ENCODE measurements around the gene SHB.

SHB gene

DNA sequence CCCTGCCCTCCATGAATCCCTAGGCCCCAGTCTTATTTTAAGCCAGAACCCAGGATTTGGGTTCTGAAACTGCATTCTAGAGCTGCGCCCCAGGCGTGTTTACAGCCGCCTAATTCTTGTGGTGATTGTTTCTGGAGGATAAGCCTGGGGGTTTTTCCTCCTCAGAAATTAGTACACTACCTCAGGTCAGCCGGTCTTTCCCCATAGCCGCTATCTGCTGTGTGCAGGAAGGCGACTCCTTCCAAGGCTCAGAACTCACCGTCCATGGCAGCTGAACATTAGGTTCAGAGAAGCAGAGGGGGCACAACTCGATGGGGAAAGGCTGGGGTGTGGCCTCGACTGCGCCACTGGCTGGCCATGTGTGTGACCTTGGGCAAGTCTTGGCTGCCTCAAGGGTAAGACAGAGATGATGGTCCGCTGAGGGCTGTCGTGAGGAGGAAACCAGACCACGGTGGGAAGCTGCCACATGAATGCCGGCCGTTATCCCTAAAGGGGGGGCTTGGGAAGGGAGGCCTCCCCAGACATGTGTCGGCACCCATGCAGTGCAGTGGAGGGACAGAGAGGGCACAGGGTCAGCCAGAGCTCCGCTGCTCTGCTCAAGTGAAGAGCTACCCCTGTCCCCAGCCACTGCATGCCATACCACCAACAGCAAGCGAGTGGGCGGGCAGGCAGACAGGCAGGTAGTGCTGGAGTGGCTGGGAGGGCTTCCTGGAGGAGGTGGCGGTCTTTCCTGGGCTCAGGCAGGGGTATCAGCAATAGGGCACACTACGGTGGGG lies 28.9 kb downstream of the SHB start:
- DNase-seq, result no peak

DNA sequence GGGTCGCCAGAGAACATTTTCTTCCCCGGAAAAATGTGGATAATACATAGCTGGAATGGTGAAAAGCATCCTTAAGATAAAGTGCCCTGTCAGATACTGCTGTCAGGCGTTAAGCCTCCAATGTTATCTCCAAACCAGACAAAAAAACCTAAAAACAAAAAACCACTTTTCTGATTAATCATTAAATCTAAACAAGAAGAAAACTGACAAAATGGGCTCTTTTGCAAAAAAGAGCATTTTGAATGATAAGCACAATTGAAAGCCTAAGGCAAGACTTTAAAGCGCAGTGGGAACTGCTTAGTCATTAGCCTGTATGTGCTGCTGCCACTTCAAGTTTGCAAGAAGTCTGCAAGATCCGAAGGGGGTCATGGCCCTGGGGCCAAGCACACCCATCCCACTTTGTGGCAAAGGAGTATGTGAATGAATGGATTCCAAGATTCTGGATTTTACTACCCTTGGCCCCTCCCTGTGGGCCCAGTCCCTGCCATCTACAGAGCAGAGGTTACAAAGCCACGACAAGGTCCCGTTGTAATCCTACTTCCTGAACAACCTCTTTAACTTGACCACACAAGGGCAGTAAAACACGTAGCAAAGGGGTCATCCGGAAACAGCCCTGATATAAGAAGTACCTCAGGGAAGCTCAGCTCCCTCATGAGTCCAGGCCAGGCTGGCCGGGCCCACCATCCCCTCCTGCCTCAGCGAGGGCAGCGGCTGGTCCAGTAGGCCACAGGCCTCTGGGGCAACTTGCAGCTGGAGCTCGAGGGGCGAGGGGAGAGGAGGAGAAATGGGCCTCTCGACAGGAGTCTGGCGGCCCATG lies 29.7 kb downstream of the SHB start:
- no peak for DNase-seq

DNA sequence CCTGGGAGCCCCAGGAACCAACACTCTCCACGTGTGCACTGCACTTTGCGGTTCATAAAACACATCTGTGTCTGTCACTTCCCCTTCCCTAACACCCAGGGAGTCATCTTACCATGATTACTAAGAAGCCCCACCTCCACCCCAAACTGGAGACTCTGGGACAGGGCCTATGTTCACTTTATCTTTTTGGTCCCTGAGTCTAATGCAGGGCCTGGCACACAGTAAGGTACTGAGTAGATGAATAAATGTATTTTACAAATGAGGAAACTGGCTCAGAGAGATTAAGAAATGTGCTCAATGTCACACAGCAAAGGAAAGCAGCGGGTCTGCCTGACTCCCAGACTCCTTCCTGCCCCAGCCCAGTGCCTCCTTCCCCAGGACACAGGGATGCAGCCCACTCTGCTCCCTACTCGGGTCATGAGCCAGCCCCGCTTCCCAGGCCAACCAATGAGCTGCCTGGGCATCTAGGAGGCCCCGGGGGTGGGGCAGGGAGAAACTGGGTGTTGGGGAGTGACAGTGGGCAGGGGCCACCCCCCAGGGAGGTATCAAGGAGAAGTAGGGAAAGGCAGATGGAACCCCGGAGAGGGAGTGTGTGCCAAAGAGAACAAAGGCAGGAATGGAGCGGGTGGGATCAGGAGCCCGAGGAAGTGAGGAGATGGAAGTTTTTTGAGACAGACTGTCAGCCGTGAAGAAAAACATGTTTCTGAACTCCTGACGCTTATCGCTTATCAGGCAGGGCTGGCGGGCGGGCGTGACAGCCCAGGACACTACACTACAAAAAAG lies 30.5 kb downstream of the SHB start:
- no peak for DNase-seq

DNA sequence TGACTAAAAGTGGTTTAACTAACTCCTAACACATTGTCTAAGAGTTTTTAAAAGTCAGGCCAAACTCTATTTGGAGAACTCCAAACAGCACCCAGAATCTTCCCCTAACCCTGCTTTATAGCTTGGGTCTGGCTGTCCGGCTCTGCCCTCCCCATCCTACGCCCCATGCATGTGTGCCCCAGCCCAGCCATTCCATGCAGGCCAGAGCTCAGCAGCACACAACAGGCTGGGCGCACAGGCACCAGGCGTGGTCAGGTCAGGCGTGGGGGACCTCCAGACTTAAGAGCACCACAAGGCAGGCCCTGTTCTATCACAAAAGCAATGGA lies 31.1 kb downstream of the SHB start:
- DNase-seq, result no peak

DNA sequence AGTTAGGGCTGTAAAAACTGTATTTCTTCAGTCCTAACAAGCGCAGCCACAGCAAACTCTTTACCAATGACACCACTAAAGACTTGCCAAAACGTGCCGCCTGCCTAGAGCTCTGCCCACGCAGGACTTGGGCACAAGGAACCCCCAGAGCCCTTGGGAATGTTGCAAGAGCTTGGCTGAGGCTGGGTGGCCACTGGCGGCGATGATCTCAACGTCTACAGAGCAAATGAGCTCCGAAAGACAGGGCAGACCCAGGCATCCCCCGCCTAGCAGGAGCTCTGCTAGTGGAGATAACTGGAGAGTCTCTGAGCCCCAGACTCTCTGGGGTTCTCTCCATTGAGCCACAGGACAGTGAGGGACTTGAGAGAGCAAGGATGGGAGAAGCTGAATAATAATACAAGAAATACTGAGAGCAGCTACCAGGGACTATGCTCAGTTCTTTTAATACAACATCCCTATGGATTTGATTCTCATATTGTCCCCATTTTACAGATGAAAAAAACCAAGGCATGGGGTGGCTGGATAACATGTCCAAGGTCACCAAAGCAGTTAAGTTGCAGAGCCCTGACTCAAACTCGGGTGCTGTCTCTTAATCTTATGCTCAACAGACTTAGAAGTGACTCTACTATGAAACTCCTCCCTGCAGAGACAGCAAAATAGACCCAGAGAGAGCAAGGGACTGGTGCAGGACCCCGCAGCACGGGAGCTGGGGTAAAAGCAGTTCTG lies 32.5 kb downstream of the SHB start:
- no peak for DNase-seq

DNA sequence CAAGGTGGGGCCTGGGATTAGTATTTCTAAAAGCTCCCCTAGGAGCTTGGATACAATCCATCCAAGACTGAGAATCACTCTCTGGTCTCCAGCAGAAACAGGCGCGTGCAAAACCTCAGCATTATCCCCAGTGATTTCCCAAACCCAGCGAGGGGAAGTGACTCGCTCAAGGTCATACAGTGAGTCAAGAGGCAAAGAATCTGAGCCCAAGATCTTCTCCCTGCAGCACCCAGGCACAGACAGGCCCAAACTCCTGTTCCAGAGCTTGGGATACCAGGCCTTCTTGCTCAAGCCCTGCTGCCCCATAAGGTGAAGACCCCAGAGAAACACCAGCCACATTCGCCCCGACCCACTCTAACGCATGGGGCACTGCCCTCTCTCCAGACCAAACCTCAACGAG lies 33.2 kb downstream of the SHB start:
- no peak for DNase-seq

DNA sequence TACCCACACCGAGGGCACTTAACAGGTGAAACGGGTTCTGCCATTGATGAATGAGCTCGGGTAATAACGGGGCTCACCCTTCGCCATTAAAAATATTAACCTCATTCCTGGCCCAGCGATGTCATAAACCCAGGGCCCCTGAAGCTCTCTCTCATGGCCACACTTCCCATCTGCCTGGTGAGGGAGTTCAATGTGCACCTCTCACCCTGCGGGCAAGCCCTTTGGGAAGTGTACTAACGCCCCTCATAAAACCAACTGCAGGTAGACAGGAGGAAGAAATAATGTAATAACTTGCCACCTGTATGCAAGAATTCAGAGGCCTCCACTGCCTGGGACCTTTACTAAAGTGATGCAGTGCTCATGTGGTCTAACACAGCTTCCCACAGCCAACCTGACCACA lies 35.1 kb downstream of the SHB start:
- no peak for DNase-seq

DNA sequence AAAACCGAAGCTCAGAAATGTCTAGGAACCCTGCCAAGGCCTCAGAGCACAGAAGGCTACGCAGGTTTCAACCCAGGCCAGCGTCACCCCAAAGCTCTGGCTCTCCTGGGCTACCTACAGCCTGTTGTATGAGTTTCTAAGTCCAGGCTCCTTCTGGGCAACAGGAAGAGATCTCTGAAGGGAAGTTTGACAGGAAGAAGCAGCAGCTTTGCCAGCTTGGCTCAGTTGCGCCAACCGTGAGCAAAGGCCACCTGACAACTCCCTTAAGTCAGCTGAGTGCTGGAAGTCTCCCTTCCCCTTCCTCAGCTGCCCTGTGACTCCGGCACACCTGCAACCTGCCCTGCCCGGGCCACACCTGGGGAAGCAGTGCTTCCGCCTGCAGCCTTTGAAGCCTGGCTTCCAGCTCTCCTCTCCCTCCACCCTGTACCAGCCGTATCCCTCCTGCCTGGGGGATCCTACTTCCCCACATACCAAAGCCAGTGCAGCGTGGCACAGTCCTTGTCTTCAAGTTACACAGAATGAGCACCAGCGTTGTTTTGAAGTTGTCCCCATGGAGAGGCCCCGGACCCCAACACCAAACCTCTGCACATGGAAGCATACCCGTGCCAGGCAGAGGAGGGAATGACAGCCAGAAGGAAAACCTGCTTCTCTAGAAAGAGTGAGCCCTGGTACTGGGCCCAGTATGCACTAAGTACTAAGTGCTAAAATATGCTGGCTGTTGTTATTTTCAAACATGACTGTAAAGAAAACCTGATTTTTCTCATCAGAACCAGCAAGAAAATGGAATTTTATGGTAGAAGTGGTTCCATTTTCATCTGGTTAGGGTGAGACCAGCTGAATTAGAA lies 36.5 kb downstream of the SHB start:
- DNase-seq, result no peak

DNA sequence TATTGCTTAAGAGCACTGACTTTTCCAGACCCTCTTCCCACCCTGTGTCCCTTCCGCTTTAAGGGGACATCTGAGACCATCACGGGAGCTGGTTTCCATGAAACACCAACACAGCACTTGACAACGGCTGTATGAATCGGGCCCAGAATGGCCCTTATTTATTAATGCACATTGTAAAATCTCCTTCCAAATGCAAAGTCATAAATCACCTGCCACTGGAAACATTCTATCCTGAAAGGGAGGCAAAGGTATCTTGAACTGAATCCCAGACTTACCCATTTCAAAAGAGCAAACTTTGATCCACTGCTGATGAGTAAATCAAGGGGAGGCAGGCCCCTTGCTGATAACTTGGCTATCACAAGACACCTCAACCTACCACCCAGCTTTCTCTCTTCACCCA lies 37.4 kb downstream of the SHB start:
- no peak for DNase-seq

DNA sequence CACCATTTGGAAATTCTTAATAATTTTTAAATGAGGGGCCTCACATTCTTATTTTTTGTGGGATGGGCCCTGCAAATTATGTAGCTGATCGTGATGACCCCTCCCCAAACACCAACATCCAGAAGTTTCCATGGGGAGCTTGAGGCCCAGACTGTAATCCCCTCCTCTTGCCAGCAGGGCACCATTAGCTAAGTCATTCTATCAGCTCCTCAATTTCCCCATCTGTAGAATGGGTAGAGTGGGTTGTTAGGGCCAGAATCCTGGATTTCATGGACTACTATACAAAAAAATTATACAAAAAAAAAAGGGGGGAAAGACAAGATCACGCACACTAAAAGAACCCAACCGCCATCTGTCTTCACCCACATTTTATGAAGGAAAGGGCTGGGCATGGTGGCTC lies 38.4 kb downstream of the SHB start:
- DNase-seq, result no peak

DNA sequence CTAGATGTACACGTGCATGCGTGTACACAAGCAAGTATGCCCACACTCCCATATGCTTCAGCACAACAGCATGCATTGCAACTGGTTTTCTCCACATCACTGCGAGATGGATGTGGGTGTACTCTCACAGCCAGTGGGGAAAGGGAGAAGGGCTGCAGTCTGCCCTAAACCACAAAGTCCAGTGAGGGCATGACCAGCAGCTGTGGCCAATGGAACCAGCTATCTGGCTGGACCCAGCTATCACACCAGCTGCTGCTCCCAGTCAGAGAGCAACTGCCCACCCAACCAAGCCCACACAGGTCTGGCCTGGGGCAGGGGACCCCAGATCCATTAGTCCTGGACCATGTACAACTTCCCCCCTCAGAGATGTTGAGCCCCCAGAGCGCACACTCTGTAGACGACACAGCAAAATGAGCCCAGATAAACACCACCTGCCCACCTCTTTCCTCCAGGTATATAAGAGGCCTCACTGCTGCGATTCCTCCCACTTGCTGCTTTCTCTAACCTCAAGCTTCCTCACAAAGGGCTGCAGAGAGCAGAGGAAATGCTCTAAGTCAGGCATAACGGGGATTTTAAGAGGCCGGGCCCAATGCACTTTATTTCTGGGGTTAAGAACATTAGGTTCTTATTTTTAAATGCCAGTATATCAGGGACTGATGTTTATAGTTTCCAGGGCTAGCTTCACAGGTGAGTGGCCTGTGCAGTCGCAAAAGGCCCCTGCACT lies 39.0 kb downstream of the SHB start:
- no peak for DNase-seq

DNA sequence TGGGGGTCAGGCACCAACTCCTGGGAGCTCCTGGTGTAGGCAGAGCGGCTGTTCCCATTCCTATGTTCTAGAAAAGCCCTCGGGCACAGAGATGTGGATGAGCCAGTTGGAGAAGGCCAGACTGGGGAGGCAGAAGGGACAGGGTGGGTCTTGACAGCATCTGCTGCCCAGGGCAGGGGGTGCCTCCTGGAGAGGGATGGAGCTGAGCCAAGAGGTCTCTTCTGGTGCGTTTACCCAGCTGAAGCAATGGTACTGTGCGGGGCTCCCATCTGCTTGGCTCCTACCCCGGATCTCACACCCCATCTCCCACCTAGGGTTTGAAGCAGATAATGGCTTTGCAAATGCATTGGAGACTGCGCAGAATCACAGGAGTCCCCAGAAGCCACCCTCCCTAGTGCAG lies 41.3 kb downstream of the SHB start:
- DNase-seq, result no peak

DNA sequence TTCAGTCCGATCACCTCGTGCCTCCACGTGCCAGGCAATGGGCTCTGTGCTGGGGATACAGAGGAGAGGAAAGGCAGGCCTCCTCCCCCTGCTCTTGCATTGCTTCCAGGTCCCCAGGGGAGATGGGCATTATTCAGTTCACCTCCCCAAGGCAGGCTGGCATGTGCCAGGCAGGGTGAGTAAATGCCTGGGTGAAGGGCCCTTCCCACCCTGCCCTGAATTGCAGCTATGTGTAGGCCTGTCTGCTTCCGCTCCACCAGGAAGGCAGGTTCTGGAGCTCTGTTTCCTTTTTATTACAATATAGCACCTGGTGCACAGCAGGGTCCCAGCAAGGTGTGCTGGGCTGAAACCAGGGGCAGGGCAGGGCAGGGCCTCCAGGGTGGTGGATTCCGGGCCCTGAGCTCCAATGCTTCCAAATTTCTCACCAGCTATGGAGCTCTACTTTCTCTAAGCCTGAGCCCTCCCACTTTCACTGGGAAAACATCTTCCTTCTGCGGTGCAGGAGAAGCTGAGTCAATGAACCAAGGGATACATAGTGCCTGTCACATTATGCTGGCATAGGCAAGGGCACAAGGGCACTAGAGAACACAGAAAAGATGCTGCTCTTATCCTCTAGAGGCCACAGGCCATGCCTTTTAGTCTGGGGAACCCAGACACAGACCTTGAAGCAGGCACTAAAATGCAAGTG lies 42.0 kb downstream of the SHB start:
- DNase-seq, result no peak

DNA sequence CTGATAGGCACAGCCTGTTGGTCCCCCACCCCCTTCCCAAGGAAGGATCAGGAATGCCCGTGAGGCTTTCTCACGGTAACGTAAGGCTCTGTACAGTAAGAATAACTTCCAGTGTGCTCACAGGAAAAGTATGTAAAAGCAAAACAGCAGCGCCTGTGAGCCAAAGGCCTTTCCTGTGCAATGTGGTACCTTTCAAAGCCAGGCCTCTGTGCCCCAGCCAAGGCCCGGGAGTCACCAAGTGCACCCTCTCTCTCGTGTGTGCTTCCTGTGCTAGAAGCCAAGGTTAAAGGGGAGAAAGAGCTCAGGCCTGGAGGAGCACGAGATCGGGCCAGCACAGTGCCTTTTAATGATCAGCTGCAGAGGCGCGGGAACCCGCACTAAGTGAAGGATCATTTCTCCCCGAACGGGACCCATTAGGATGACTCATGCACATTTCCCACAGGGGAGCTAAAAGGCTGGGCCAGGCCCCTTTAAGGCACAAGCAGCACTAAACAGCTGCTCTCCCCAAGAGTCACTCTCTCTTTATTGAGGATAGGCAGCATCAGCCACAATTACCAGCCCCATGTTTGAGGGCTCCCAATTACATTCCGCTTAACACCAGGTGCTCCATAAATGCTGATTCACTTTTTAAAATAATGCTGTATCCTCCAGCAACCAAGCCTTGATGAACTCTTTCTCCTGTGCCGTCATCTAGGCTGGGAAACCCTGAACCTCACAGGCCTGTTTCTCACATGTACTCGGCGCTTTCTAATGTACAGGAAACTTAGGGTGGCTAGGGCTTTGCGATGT lies 42.8 kb downstream of the SHB start:
- no peak for DNase-seq

DNA sequence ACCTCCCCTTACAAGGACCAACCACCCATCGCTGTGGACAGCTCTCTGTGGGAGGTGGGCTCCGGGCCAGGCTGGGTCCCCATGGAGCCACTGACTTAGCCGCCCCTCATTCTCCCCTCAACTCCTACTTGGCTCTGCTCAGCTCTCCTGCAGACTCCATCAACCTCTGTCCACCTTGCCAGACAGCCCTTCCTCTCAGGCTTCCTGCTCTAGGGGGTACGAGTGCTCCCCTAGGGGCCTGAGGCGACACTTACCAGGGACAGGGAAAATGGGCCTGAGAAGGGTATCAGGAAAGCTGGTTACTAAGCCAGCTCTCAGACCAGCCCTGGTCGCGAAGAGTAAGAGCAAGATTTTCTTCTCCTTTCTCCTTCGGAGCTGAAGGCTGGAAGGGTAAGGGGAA lies 43.9 kb downstream of the SHB start:
- no peak for DNase-seq

DNA sequence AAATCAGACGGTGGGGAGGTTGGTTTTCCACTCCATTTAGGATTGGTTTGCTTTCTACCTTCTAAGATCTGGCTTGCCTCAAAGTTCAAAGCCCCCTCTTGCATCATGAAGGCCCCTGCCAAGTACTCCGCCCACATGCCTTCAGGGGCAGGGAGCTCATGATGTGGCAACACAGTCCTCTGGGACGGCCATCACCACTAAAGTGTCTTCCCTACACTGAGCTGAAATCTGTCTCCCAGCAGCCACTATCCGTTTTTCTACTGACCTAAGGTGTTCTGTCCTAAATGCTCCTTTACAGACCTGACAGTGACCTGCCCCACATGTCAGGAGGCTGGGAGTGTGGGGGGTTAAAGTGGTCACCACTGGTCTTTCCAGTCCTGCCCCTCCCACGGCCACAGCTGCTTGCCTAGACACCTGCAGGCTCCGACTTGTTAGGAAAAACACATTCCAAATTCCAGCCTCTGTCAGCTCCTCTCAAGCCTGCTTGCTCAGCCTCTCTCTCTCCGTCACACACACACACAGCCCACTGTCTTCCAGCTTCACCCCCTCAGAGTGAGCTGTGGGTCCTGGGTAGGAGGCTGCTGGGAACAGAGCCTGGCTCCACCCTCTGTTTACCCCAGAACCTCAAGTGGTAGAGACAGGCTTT lies 44.9 kb downstream of the SHB start:
- no peak for DNase-seq

DNA sequence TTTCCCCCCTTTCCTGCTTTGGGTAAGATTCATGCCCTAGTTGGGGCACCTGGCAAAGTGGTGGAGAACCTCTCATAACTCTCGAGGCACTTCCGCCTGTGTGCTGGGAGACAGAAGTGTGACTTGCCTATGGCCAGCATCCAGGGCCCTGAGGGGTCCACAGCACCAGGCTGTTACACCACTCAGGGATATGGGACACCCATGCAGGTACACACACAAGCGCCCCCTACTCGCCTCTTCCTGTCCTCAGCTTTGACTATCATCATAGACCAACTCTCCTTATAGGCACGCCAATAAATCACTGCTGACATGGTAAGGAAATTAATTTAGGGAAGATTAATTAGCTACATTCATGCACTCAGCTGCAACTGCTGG lies 45.4 kb downstream of the SHB start:
- no peak for DNase-seq

DNA sequence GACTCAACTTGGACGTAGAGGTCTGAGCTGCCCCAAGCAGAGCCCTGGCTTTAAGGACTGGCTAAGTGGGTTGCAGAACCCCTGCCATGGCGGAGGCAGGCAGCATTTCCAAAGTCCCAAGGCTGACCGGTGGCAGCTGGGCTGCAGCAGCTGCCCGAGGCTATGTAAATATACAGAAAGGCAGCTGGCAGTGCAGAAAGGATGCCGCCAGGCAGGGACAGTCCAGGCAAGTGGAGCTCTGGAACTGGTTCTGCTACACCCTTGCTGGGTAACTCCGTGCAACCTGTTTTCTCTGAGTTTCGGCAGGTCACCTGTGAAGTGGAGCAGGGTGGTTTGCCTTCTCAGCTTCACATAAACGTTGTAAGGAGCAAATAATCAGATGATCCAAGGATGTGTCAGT lies 46.0 kb downstream of the SHB start:
- no peak for DNase-seq

DNA sequence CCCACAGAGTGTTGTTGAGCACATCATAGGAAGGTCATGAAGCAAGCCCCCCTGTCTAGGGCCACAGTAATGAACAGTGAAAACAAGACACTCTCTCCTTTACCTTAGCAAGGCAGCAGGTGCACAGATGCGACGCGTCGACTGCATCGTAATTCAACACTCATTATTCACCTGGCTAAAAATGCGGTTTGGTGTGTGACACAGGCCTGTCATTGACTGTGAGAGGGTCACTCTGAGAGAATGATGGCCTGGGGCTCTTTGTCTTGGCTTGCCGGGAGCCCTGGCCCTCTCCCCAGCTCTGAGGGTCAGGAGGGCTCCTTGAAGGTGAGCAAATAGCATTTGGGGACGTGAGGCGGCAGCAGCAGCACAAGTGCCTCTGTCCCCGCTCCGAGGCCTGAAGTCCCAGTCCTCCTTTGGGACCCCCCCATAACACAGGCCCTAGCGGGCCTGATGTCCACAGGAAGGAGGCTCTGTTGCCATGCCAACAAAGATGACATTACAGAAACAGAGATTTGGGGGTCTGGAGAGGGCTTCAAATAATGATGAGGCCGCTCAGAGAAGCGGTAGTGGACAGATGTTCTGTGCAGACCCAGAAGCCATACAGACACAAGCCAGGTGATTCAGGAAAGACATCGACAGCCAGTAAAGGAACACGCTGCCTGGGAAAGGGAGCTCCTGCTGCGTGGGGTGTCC lies 46.7 kb downstream of the SHB start:
- no peak for DNase-seq

Measured in activated CD8-positive, alpha-beta memory T cell treated with anti-CD3 and anti-CD28 coated beads, Interleukin-2, amount 50 U/mL, for 4 hours (primary cell).